CD4-positive, alpha-beta T cell treated with Interleukin-1 beta for 1 hour (primary cell): Measurements from ENCODE around the gene GPX1.
"Not testable (repeated sequence)": the region's sequence is repeated elsewhere in the genome, so short reads cannot be mapped to it uniquely, and the experiment has no call there.

Experiments used
- DNase-seq, 2 donors: peaks; one replicate each; pipeline ENCODE4 v3.0.0-alpha.2; 2020 to 2022

The GPX1 gene

GRCh38 chr3:49358217-49358883 lies at the start of gene GPX1:
TSS of gene GPX1 (minus strand) at chr3:49358353. CDS start at chr3:49358278, 75 bp downstream.
- peak; percentile 84 to 86 for DNase-seq

GRCh38 chr3:49406571-49407565 lies 48.7 kb upstream of the GPX1 start:
- no peak for DNase-seq

GRCh38 chr3:49405570-49405969 lies 47.4 kb upstream of the GPX1 start:
- not testable (repeated sequence) for DNase-seq

DNA sequence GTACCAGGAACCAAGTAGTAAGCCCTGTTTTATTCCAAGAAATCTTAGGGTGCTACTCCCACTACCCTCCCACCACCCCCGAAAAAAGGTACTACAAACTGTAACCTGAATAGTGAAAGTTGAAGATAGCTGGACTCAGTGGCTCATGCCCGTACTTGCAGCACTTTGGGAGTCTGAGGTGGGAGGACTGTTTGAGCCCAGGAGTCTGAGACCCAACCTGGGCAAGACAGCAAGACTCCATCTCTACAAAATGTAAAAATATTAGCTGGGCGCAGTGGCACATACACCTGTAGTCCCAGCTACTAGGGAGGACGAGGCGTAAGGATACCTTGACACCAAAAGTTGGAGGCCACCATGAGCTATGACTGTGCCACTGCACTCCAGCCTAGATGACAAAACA lies 45.7 kb upstream of the GPX1 start:
- DNase-seq: no peak

GRCh38 chr3:49401766-49402165 lies 43.6 kb upstream of the GPX1 start:
- DNase-seq: no peak

DNA sequence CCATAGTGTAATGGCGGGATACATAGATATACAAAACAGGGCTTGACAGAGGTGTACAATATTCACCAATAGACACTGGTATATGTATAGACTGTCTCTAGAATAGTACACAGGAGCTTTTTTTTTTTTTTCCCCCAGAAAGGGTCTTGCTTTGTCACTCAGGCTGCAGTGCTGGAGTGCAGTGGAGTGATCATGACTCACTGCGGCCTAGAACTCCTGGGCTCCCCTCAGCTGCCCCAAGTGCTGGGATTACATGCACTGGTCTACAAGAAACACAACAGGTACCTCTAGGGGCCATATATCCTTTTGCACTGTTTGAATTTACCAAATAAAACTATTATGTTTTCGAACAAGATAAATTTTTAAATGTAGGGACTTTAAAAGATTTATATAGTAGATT lies 41.3 kb upstream of the GPX1 start:
- DNase-seq: no peak

DNA sequence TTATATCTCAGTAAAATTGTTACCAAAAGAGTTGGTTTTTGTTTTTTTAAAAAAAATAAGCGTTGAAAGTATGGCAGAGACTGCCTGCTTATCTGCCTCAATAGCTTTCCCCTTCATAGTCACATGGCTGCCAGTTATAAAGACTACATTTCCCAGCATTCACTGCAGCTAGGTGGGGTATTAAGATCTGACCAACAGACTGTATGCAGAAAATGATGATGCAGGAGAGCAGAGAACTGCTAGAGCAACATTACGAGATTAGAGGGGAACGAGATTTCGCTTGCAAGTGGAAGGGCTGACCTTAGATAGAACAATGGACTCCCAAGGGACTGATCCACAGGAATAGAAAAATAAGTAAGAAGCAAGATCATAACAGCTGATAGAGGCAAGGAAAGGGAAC lies 39.3 kb upstream of the GPX1 start:
- DNase-seq: peak in 1 of 2 donors; percentile 32

DNA sequence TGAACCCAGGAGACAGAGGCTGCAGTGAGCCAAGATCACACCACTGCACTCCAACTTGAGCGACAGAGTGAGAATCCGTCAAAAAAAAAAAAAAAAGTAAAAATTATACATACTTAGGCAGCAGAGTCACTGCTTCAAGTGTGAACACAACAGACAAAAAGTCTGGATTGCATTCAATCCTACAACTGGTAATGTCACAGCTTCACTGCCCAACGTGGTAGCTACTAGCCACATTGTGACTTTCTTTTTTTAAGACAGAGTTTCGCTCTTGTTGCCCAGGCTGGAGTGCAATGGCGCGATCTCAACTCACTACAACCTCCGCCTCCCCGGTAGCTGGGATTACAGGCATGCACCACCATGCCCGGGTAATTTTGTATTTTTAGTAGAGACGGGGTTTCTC lies 33.2 kb upstream of the GPX1 start:
- not testable (repeated sequence) for DNase-seq

DNA sequence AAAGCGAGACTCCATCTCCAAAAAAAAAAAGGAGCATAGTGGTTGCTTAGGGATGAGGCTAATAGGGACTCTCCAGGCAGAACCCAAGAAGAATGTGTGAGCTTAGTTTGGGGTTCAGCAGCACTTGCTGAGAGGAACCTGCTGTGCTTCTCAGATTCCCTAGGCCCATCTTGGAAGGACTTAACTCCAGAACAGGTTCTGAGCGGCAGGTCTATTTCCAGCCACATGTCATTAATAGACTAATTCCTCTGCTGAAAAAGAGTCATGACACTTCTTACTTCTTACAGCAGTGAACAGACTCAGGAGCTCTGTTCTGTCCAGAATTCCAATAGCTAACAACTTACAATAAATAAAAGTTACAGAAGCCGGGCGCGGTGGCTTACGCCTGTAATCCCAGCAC lies 31.1 kb upstream of the GPX1 start:
- DNase-seq: no peak

GRCh38 chr3:49388289-49388820 lies 30.2 kb upstream of the GPX1 start:
- DNase-seq: no peak

- no peak for DNase-seq
Measured at GRCh38 chr3:49387721-49388120, 29.6 kb upstream of the GPX1 start.

GRCh38 chr3:49386056-49386756 lies 28.1 kb upstream of the GPX1 start:
- DNase-seq: no peak

DNA sequence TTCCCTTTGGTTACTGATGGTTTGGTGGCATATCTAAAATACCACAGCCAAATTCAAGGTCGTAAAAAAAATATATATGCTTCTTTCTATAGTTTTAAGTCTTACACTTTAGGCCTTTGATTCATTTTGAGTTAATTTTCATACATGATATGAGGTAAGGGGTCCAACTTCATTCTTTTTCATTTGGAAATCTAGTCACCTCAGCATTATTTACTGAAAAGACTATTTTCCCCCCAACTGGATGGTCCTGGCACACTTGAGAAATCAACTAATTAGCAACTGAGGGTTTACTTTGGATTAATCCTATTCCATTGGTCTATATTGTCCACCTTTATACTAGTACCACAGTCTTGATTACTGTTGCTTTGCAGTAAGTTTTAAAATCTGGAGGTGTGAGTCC lies 27.5 kb upstream of the GPX1 start:
- no peak for DNase-seq

DNA sequence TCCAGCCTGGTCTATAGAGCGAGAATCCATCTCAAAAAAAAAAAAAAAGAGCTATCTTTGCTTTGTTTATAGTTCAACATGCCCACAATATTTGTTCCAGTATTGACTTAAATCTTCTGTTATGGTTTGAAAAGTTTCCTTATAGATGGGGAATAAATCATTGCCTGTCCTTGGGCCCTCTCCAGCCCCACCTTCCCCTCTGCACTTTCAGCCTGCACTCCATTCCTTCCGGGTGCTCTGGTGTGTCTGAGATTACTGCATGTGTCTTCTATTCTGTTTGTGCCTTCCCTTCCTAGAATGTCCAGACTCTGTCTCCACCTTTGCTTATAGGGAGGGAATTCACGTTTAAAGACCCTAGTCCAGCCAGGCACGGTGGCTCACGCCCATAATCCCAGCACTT lies 25.2 kb upstream of the GPX1 start:
- DNase-seq: no peak

DNA sequence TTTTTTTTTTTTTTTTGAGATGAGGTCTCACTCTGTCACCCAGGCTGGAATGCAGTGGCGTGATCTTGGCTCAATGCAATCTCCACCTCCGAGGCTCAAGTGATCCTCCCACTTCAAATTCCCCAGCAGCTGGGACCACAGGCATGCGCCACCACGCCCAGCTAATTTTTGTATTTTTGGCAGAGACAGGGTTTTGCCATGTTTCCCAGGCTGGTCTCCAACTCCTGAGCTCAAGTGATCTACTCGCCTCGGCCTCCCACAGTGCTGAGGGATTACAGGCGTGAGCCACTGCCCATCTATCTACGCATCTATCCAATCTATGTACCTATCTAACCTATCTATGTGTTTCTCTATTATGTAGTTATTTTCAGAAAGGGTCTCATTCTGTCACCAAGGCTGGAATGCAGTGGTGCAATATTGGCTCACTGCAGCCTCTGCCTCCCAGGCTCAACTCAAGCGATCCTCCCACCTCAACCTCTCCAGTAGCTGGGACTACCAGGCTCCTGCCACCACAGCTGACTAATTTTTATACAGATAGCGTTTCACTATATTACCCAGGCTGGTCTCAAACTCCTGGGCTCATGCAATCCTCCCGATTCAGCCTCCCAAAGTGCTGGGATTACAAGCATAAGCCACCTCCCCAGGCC lies 20.2 kb upstream of the GPX1 start:
- no peak for DNase-seq

DNA sequence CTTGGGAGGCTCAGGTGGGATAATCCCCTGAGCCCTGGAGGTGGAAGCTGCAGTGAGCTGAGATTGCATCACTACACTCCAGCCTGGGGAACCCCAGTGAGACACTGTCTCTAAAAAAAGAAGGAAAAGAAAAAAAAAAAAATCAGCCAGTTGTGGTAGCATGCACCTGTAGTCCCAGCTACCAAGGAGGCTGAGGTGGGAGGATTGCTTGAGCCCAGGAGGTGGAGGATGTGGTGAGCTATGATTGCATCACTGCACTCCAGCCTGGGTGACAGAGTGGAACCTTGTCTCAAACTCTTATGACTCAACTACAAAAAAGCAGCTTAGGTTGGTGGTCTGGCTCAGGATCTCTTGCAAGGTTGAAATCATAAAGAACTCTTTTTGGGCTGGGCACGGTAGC lies 19.3 kb upstream of the GPX1 start:
- DNase-seq: peak; percentile 26 to 53

- no peak for DNase-seq
Measured at GRCh38 chr3:49371946-49372345, 13.8 kb upstream of the GPX1 start.

- no peak for DNase-seq
Measured at GRCh38 chr3:49370585-49371290, 12.6 kb upstream of the GPX1 start.

- no peak for DNase-seq
Measured at GRCh38 chr3:49362561-49362960, 4.4 kb upstream of the GPX1 start.

GRCh38 chr3:49359623-49360022 lies 1.5 kb upstream of the GPX1 start:
- DNase-seq: no peak

DNA sequence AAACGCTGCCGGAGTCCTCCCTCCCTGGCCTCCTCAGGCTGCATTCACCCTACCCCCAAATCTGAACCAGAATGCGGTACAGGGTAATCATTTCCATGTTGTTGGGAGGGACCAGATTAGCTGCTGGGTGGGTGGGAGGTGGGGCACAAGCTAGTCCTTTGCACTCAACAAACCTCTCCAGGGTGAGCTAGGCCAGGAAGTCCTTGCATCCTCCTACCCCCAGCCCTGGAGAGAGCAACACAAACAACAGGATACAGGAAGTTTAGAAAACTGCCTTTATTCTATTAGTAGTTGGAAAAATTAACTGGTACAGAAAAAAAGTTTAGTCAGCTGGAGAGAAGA lies 702 bp upstream of the GPX1 start:
- DNase-seq: no peak
